Activated B cell treated with CpG ODN at 0.5 μM for 24 hours (primary cell): ENCODE data around the gene IARS1. TPM values are rescaled to one million over a fixed set of nuclear protein-coding genes. Genes with fewer than 3 reads are reported as not detected.

Experiments
- ATAC-seq: fragments of 200-7000 bp; cut with Tn5 transposase; one replicate; pipeline ENCODE4 v1.10.0; 2021; ENCODE audit warnings: low read depth, mild to moderate bottlenecking, moderate library complexity
- CTCF ChIA-PET: fragments of 350-600 bp; sonication (Branson Sonifier 250); formaldehyde crosslinking; loops from one replicate; lab custom pipeline; 2021; ENCODE audit warnings: antibody characterized with exemption; lab: Charles Lee
- POLR2A ChIA-PET: fragments of 350-600 bp; sonication (Branson Sonifier 250); formaldehyde crosslinking; loops from one replicate; lab custom pipeline; 2021; ENCODE audit warnings: antibody characterized with exemption; lab: Charles Lee
- DNase-seq: peaks from one replicate; pipeline ENCODE4 v3.0.0; 2022
- H3K27ac Mint-ChIP-seq: one replicate; pipeline ENCODE4 v1.8.0; 2020; ENCODE audit warnings: mixed read lengths
- H3K27me3 Mint-ChIP-seq: one replicate; pipeline ENCODE4 v1.8.0; 2021; ENCODE audit warnings: mixed read lengths
- H3K36me3 Mint-ChIP-seq: one replicate; pipeline ENCODE4 v1.8.0; 2021; ENCODE audit warnings: low read depth, mixed read lengths
- H3K4me1 Mint-ChIP-seq: one replicate; pipeline ENCODE4 v1.8.0; 2021; ENCODE audit warnings: mixed read lengths
- H3K4me3 Mint-ChIP-seq: one replicate; pipeline ENCODE4 v1.8.0; 2020; ENCODE audit warnings: mild to moderate bottlenecking, mixed read lengths
- H3K9me3 Mint-ChIP-seq: one replicate; pipeline ENCODE4 v1.8.0; 2020; ENCODE audit warnings: mixed read lengths
- intact Hi-C: fragments of 100-400 bp; cut with micrococcal nuclease; formaldehyde crosslinking; loops from one replicate; pipeline ENCODE4 v1.15.1; 2024
- total RNA-seq: library from RNA; stranded (reverse); gene quantifications from 2 replicates; pipeline ENCODE4 v1.2.3, GENCODE V29; 2022
- TF ChIP-seq, protein P1 (sequence below): fragments of 200-600 bp; IDR thresholded peaks from one replicate; pipeline ENCODE4 v1.8.0; 2022; ENCODE audit warnings: antibody characterized with exemption, mild to moderate bottlenecking

IARS1 gene
- total RNA-seq, 1 donor from 2014 or later = 205 TPM

DNA sequence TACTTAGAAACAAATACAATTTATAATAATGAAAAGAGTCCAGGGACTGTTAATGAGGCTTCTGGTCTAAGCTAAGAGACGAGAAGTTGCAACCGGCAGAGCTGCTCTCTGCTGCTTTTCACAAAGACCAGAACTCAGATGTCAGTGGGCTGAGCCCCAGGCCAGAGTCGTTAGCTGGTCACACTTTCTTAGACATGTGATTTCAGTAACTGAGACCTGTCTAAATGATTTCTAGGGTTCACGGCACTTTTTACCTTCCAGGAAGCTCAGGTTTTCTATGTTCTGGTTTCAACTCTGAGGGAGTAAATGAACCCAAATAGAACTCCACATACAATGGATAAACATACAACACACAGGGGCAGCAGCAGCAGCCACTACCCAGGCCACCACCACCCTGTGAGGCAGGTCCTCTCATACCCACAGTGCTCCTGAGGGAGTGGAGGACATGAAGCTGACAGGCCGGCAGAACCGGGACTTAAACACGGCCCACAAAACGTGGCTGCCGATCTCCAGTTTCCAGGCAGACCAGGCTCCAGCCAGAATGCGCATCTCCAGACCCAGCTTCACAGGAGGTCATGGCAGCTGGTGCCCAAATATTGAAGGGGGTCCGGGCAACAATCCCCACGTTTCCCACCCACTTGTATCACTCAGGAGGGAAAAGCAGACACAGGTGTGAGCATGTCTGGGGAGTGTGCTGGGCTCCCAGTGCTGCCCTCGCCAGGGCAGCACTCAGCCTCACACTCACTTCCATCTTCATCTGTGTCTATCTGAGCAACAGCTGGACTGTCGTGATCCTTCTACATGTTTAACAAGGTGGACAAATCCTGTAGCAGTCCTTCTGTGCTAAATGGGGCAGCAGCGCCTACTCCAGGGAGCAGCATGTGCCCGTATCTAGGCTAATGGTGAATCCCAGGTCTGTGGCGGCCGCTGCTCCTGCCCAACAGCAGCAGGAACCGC lies 38.8 kb downstream of the IARS1 start:
- Mint-ChIP-seq H3K4me3 (no peak overlapping the region), H3K27ac (no peak overlapping the region), H3K9me3 (no peaks in the 10 kb centered on the region), H3K36me3 (peaks cover 92% of the 10 kb centered on the region), H3K4me1 (no peaks in the 10 kb centered on the region), H3K27me3 (no peaks in the 10 kb centered on the region)
- intact Hi-C loops = no loop called here
- CTCF ChIA-PET = no interaction called here
- DNase-seq (no peak), ATAC-seq (no peak)
- TF ChIP-seq, protein P1, sequence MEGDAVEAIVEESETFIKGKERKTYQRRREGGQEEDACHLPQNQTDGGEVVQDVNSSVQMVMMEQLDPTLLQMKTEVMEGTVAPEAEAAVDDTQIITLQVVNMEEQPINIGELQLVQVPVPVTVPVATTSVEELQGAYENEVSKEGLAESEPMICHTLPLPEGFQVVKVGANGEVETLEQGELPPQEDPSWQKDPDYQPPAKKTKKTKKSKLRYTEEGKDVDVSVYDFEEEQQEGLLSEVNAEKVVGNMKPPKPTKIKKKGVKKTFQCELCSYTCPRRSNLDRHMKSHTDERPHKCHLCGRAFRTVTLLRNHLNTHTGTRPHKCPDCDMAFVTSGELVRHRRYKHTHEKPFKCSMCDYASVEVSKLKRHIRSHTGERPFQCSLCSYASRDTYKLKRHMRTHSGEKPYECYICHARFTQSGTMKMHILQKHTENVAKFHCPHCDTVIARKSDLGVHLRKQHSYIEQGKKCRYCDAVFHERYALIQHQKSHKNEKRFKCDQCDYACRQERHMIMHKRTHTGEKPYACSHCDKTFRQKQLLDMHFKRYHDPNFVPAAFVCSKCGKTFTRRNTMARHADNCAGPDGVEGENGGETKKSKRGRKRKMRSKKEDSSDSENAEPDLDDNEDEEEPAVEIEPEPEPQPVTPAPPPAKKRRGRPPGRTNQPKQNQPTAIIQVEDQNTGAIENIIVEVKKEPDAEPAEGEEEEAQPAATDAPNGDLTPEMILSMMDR = no peak
- POLR2A ChIA-PET = no interaction called here

DNA sequence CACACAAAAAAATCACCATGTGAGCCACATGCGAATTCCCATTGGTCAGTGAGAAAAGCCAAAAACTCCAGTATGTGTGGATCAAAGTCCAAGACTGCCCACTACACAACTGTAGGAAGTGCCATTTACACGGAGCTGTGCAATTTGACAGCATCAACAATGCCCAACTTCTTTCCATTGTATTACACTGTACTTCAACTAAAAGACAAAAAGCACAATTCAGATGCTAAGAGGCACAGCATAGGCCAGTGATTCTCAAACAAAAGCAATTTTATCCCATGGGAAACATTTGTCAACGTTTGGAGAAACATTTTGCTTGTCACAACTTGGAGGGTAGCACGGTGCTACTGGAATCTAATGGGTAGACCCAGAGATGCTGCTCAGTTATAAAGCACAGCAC lies 39.8 kb downstream of the IARS1 start:
- intact Hi-C loops = loop anchor here (2.0 kb wide), 1 partner anchor 13 kb away; no protein-coding TSS in a partner anchor
- CTCF ChIA-PET = no interaction called here
- no peak overlapping the region for H3K27ac Mint-ChIP-seq
- H3K4me1 Mint-ChIP-seq = no peaks in the 10 kb centered on the region
- H3K9me3 Mint-ChIP-seq = no peaks in the 10 kb centered on the region
- ATAC-seq = no peak
- peaks cover 90% of the 10 kb centered on the region for H3K36me3 Mint-ChIP-seq
- POLR2A ChIA-PET = no interaction called here
- no peak for DNase-seq
- no peak overlapping the region for H3K4me3 Mint-ChIP-seq
- TF ChIP-seq, protein P1 = no peak
- H3K27me3 Mint-ChIP-seq = no peaks in the 10 kb centered on the region

DNA sequence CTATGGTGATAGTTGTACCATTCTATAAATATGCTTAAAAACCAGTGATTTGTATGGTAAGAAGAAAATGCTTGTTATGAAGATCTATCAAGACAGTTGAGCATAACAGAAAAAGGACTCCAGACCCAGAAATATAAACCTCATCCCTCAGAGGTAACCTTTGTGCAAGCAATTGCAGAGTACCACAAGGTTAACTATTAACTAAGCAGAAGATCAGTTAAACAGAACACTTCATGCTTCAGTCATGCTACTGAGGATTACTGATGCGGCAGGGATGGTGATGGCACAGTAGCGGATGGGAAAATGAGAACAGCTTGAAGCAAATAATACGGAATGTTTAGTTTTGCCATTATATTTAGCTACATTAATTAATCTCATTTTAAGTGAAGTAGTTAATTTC lies 45.5 kb downstream of the IARS1 start:
- H3K9me3 Mint-ChIP-seq = no peaks in the 10 kb centered on the region
- H3K36me3 Mint-ChIP-seq = peaks cover 89% of the 10 kb centered on the region
- ChIA-PET POLR2A (no interaction called here), CTCF (no interaction called here)
- ATAC-seq (no peak), DNase-seq (no peak)
- H3K4me3 Mint-ChIP-seq = no peak overlapping the region
- no peak overlapping the region for H3K27ac Mint-ChIP-seq
- H3K4me1 Mint-ChIP-seq = no peaks in the 10 kb centered on the region
- H3K27me3 Mint-ChIP-seq = no peaks in the 10 kb centered on the region
- intact Hi-C loops = no loop called here
- TF ChIP-seq, protein P1 = no peak

DNA sequence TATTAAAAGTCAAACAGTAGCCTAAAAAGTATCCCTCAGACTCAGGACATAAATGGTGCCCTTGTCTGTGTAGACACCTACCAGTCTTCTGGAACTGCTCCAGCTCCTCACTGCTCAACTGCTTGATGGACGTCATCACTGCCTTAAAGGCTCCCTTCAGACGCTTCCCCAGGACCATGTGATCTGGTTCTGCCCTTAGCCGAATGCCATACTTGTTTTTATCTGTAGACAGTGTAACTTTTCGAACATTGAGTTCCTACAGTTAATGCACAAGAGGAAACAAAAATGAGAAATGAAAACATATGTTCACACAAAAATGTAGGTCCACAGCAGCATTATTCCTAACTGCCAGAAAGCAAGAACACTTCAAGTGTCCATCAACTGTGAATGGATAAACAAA lies 46.2 kb downstream of the IARS1 start:
- DNase-seq = no peak

More for the DNA sequence above, 46.2 kb downstream of the IARS1 start:
- no peaks in the 10 kb centered on the region for H3K27me3 Mint-ChIP-seq
- peaks cover 91% of the 10 kb centered on the region for H3K36me3 Mint-ChIP-seq
- POLR2A ChIA-PET = no interaction called here
- H3K9me3 Mint-ChIP-seq = no peaks in the 10 kb centered on the region
- intact Hi-C loops = no loop called here
- no peak for ATAC-seq
- H3K4me1 Mint-ChIP-seq = no peaks in the 10 kb centered on the region
- TF ChIP-seq, protein P1 = no peak
- CTCF ChIA-PET = no interaction called here
- H3K27ac Mint-ChIP-seq = no peak overlapping the region
- no peak overlapping the region for H3K4me3 Mint-ChIP-seq
